H1 (cell line): Measurements from ENCODE around the gene MDFI. TPM values are rescaled to one million over a fixed set of nuclear protein-coding genes. Genes with fewer than 3 reads are reported as not detected.

Experiments
- CTCF ChIA-PET: fragments of 300-600 bp; sonication (Branson Sonifier 250); formaldehyde crosslinking; loops from one replicate; lab custom pipeline; 2021; ENCODE audit not compliant: partially characterized antibody; lab: Charles Lee
- POLR2A ChIA-PET: fragments of 300-600 bp; sonication (Branson Sonifier 250); formaldehyde crosslinking; loops from one replicate; lab custom pipeline; 2021; ENCODE audit warnings: inconsistent platforms; ENCODE audit not compliant: partially characterized antibody; lab: Charles Lee
- DNase-seq, 2 experiments: peaks; one replicate each; pipeline versions ENCODE4 v3.0.0 to v3.0.0-alpha.2; 2010 to 2022; ENCODE audit warnings: low spot score in 2 of 2, low read depth in 1 of 2, mixed read lengths in 1 of 2
- FAIRE-seq: peaks from 2 replicates; lab custom pipeline; 2011; peaks lifted over from hg19 to GRCh38; lab: Jason Lieb, UNC
- H2AFZ ChIP-seq: 2 replicates; pipeline ENCODE4 v1.8.1; 2012; ENCODE audit warnings: low read length, inconsistent platforms
- H2AK5ac ChIP-seq: 2 replicates; pipeline ENCODE4 v1.6.1; 2013; ENCODE audit warnings: low read depth, low read length
- H2BK120ac ChIP-seq: replicated peaks from 2 replicates; pipeline ENCODE3; 2013; ENCODE audit warnings: low read depth, low read length, inconsistent platforms
- H2BK12ac ChIP-seq: 2 replicates; pipeline ENCODE4 v1.6.1; 2013; ENCODE audit warnings: low read depth, low read length
- H2BK15ac ChIP-seq: 2 replicates; pipeline ENCODE4 v1.6.1; 2013; ENCODE audit warnings: low read length
- H2BK20ac ChIP-seq: 2 replicates; pipeline ENCODE4 v1.6.1; 2013; ENCODE audit warnings: low read length
- H2BK5ac ChIP-seq: 2 replicates; pipeline ENCODE4 v1.6.1; 2013; ENCODE audit warnings: low read depth, low read length
- H3K14ac ChIP-seq: 2 replicates; pipeline ENCODE4 v1.6.1; 2013; ENCODE audit warnings: inconsistent platforms; ENCODE audit not compliant: insufficient read length
- H3K18ac ChIP-seq: 2 replicates; pipeline ENCODE4 v1.6.1; 2013; ENCODE audit warnings: low read length; ENCODE audit errors: extremely low read depth
- H3K23ac ChIP-seq: 2 replicates; pipeline ENCODE4 v1.6.1; 2013; ENCODE audit warnings: inconsistent platforms; ENCODE audit not compliant: insufficient read length
- H3K23me2 ChIP-seq: 2 replicates; pipeline ENCODE4 v1.6.1; 2013; ENCODE audit warnings: low read depth, low read length
- H3K27ac ChIP-seq: 2 replicates; pipeline ENCODE4 v1.6.1; 2011; ENCODE audit warnings: low read depth, low read length, inconsistent platforms
- H3K27me3 ChIP-seq, 4 experiments: replicated peaks in 1 of 4; 1 replicate in 1 of 4; 2 replicates in 3 of 4; pipeline versions ENCODE4 v1.6.1 to v1.8.1; 2011 to 2013; ENCODE audit warnings: low read length in 3 of 4, mild to moderate bottlenecking in 3 of 4, inconsistent platforms in 2 of 4, mixed read lengths in 2 of 4, moderate library complexity in 1 of 4; ENCODE audit not compliant: control insufficient read depth in 3 of 4, insufficient read depth in 3 of 4; ENCODE audit errors: extremely low read depth in 1 of 4
- H3K36me3 ChIP-seq, 4 experiments: 2 replicates each; pipeline versions ENCODE4 v1.6.1 to v1.8.1; 2011 to 2013; ENCODE audit warnings: mild to moderate bottlenecking in 4 of 4, low read length in 3 of 4, moderate library complexity in 2 of 4, control low read depth in 1 of 4, inconsistent platforms in 1 of 4; ENCODE audit not compliant: insufficient read depth in 4 of 4, control insufficient read depth in 2 of 4
- H3K4ac ChIP-seq: replicated peaks from 2 replicates; pipeline ENCODE3; 2013; ENCODE audit warnings: low read length, low read depth, mixed read lengths, inconsistent platforms; ENCODE audit not compliant: insufficient read length
- H3K4me1 ChIP-seq, 4 experiments: replicated peaks in 1 of 4; 1 replicate in 1 of 4; 2 replicates in 3 of 4; pipeline versions ENCODE4 v1.6.1 to v1.8.1; 2011 to 2013; ENCODE audit warnings: low read length in 3 of 4, inconsistent platforms in 2 of 4, mixed read lengths in 1 of 4; ENCODE audit not compliant: insufficient read depth in 4 of 4, control insufficient read depth in 3 of 4
- H3K4me2 ChIP-seq, 2 experiments: 2 replicates each; pipeline versions ENCODE4 v1.6.1 to v1.8.1; 2011 to 2013; ENCODE audit warnings: low read depth in 2 of 2, low read length in 2 of 2, control low read depth in 1 of 2, inconsistent platforms in 1 of 2, mild to moderate bottlenecking in 1 of 2; ENCODE audit not compliant: insufficient read depth in 1 of 2
- H3K4me3 ChIP-seq, 4 experiments: fragments of 200-600, 300-600 bp in 1 of 4; sonication (generic), shearing (Covaris generic), sonication (Bioruptor Twin) in 1 of 4; 2 replicates each; pipeline versions ENCODE4 v1.5.1 to v1.8.1; 2011 to 2016; ENCODE audit warnings: low read length in 4 of 4, low read depth in 3 of 4, control low read depth in 2 of 4, inconsistent platforms in 2 of 4, mild to moderate bottlenecking in 2 of 4, mixed read lengths in 1 of 4, moderate library complexity in 1 of 4; ENCODE audit not compliant: insufficient read depth in 2 of 4; ENCODE audit errors: extremely low read depth in 1 of 4
- H3K56ac ChIP-seq: replicated peaks from 2 replicates; pipeline ENCODE3; 2013; ENCODE audit warnings: low read depth, mild to moderate bottlenecking, mixed read lengths, low read length, inconsistent platforms; ENCODE audit not compliant: insufficient read length
- H3K79me1 ChIP-seq: 2 replicates; pipeline ENCODE4 v1.6.1; 2013; ENCODE audit warnings: low read depth, low read length, control low read depth
- H3K79me2 ChIP-seq, 2 experiments: 2 replicates each; pipeline versions ENCODE4 v1.6.1 to v1.8.1; 2012 to 2013; ENCODE audit warnings: low read length in 2 of 2, mild to moderate bottlenecking in 2 of 2, inconsistent platforms in 1 of 2; ENCODE audit not compliant: insufficient read depth in 2 of 2, control insufficient read depth in 1 of 2
- H3K9ac ChIP-seq, 4 experiments: replicated peaks in 1 of 4; 1 replicate in 1 of 4; 2 replicates in 3 of 4; pipeline versions ENCODE4 v1.6.1 to v1.8.1; 2011 to 2013; ENCODE audit warnings: low read depth in 3 of 4, low read length in 3 of 4, control low read depth in 2 of 4, mild to moderate bottlenecking in 2 of 4, moderate library complexity in 2 of 4, inconsistent platforms in 1 of 4; ENCODE audit errors: extremely low read depth in 1 of 4
- H3K9me3 ChIP-seq, 2 experiments: 2 replicates each; pipeline versions ENCODE4 v1.6.1 to v1.8.1; 2012 to 2013; ENCODE audit warnings: mild to moderate bottlenecking in 2 of 2, moderate library complexity in 2 of 2, control low read depth in 1 of 2, inconsistent platforms in 1 of 2, low read depth in 1 of 2, low read length in 1 of 2, mixed read lengths in 1 of 2; ENCODE audit not compliant: insufficient read depth in 2 of 2
- H4K20me1 ChIP-seq, 2 experiments: replicated peaks in 1 of 2; 2 replicates each; pipeline versions ENCODE3 to v1.8.1; 2011 to 2013; ENCODE audit warnings: inconsistent platforms in 2 of 2, low read length in 2 of 2, mild to moderate bottlenecking in 1 of 2; ENCODE audit not compliant: insufficient read depth in 2 of 2, control insufficient read depth in 1 of 2
- H4K5ac ChIP-seq: 2 replicates; pipeline ENCODE4 v1.6.1; 2013; ENCODE audit warnings: low read length, low read depth, mixed read lengths, inconsistent platforms; ENCODE audit not compliant: insufficient read length
- H4K8ac ChIP-seq: 2 replicates; pipeline ENCODE4 v1.8.0; 2013; ENCODE audit warnings: mild to moderate bottlenecking, moderate library complexity, low read length, inconsistent platforms; ENCODE audit not compliant: insufficient read depth; ENCODE audit errors: extremely low read depth
- H4K91ac ChIP-seq: replicated peaks from 2 replicates; pipeline ENCODE3; 2013; ENCODE audit warnings: low read length, mixed read lengths, inconsistent platforms; ENCODE audit not compliant: insufficient read length
- BCL11A ChIP-seq, 2 experiments: IDR thresholded peaks; one replicate each; pipeline ENCODE4 v1.6.1; 2011; ENCODE audit warnings: low read depth in 2 of 2, low read length in 2 of 2, mild to moderate bottlenecking in 2 of 2
- CHD1 ChIP-seq: IDR thresholded peaks from 2 replicates; pipeline ENCODE4 v1.6.1; 2012; ENCODE audit warnings: low read depth, low read length, improper control_type of control experiment
- CHD2 ChIP-seq: IDR thresholded peaks from 2 replicates; pipeline ENCODE4 v1.6.1; 2012; ENCODE audit warnings: low read length, improper control_type of control experiment
- CREB1 ChIP-seq: IDR thresholded peaks from 2 replicates; pipeline ENCODE4 v1.6.1; 2012; ENCODE audit warnings: inconsistent platforms
- KDM5A ChIP-seq: fragments of 200-600 bp; IDR thresholded peaks from 2 replicates; pipeline ENCODE4 v1.7.1; 2012; ENCODE audit warnings: mild to moderate bottlenecking, low read length, inconsistent platforms, mixed read lengths
- PHF8 ChIP-seq: fragments of 200-600 bp; sonication (generic); conservative IDR thresholded peaks from 2 replicates; pipeline ENCODE4 v1.7.1; 2012; ENCODE audit warnings: low read depth, mild to moderate bottlenecking, inconsistent platforms, low read length, moderate library complexity
- RAD21 ChIP-seq, 2 experiments: IDR thresholded peaks in 1 of 2; conservative IDR thresholded peaks in 1 of 2; 2 replicates each; pipeline ENCODE4 v1.6.1; 2011; ENCODE audit warnings: low read depth in 2 of 2, low read length in 2 of 2, improper control_type of control experiment in 1 of 2, inconsistent platforms in 1 of 2, mild to moderate bottlenecking in 1 of 2, moderate library complexity in 1 of 2
- RBBP5 ChIP-seq: IDR thresholded peaks from 2 replicates; pipeline ENCODE4 v1.7.1; 2012; ENCODE audit warnings: low read depth, mild to moderate bottlenecking, inconsistent platforms, low read length, moderate library complexity, borderline replicate concordance
- RXRA ChIP-seq: IDR thresholded peaks from 2 replicates; pipeline ENCODE4 v1.6.1; 2011; ENCODE audit warnings: low read depth, mild to moderate bottlenecking, low read length, moderate library complexity; ENCODE audit not compliant: insufficient read depth
- SIN3A ChIP-seq, 2 experiments: IDR thresholded peaks in 1 of 2; conservative IDR thresholded peaks in 1 of 2; 2 replicates each; pipeline ENCODE4 v1.6.1; 2011 to 2012; ENCODE audit warnings: low read length in 2 of 2, improper control_type of control experiment in 1 of 2, low read depth in 1 of 2, mild to moderate bottlenecking in 1 of 2
- SRF ChIP-seq: IDR thresholded peaks from 2 replicates; pipeline ENCODE4 v1.6.1; 2011; ENCODE audit warnings: mild to moderate bottlenecking, low read depth, low read length, moderate library complexity
- ZNF274 ChIP-seq: IDR thresholded peaks from 2 replicates; pipeline ENCODE4 v1.7.0; 2012; ENCODE audit warnings: low read length, borderline replicate concordance; ENCODE audit errors: extremely low read depth
- WGBS, 2 experiments: shearing (Covaris generic) in 1 of 2; methylation state at CpG; one replicate each; pipeline versions ENCODE4 v1.1.6 to v1.1.7; 2013 to 2015; ENCODE audit warnings: low lambda C conversion rate in 2 of 2, mixed read lengths in 2 of 2, inconsistent platforms in 1 of 2, low coverage in 1 of 2, missing lambda C conversion rate in 1 of 2; ENCODE audit not compliant: insufficient replicate concordance in 2 of 2, insufficient coverage in 1 of 2, insufficient read length in 1 of 2; ENCODE audit errors: extremely low coverage in 1 of 2, missing lambda C conversion rate in 1 of 2; 5-methylcytosine and 5-hydroxymethylcytosine counted together
- polyA plus RNA-seq, 7 experiments: library from polyadenylated mRNA; depleted of rRNA in 3 of 7; stranded (reverse) in 5 of 7; unstranded in 2 of 7; fragments of >200 nt in 5 of 7; fragments of 200-250 nt in 2 of 7; gene quantifications; 1 replicate in 5 of 7; 2 replicates in 1 of 7; 4 replicates in 1 of 7; pipeline versions ENCODE4 v1.2.1 to v1.2.3, GENCODE V29; 2011 to 2013; ENCODE audit warnings: missing spikeins in 2 of 7, mixed read lengths in 2 of 7
- total RNA-seq: library from RNA; stranded (reverse); fragmentation: NEBNext Ultra II Directional; extraction: Animal tissue kit (Norgen Biotek cat#: 25700); gene quantifications from 2 replicates; pipeline ENCODE4 v1.2.1, GENCODE V29; 2021

The MDFI gene
- total and polyA plus RNA-seq, 2 of the 8 experiments (the other 6 are each of a cell fraction or from before 2014, with no cell fraction given): 41.0 to 65.6 TPM

DNA sequence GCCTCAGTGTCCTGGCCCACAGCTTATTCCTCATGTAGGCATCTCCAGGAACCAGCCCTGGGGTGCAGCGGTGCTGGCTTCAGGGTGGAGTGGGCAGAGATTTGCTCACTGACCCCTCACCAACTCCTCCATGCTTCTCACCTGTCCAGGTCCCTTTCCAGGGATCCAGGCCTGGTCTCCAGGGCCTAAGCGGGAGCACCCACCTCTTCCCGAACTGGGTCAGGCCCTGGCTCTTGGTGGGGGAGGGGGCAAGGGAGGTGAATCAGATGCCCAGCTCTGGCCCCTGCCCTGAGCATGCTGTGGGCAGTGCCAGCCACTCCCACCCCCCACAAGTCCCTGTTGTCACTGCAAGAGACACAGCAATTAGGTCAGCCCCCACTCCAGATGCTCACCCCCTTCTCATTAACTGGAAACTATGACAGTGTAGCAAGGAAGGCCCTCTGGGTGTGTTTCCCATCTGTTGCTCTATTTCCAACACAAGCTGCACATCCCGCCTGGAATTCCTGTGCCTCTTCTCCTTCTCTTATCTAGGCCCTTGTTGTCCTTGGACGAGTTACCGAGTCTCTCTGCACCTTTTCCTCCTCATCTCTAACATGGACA, 37.0 kb downstream of the MDFI start:
- DNase-seq (no peak), FAIRE-seq (no peak)
- WGBS, 2 experiments: 83% methylated on average over 6 of the region's 6 CpGs; no CpG with 5 or more reads in 1 of the 2 experiments
- no peak overlapping the region for H3K18ac ChIP-seq
- no peaks in the 10 kb centered on the region for H3K79me1 ChIP-seq
- 0 out of 2 replicates have a peak, but pooled peaks cover 2% of the 10 kb centered on the region for H3K23me2 ChIP-seq
- no peak overlapping the region for H3K27ac ChIP-seq
- H3K9me3 ChIP-seq: no peaks in the 10 kb centered on the region
- H2BK20ac ChIP-seq: no peak overlapping the region
- H4K5ac ChIP-seq: no peak overlapping the region
- H3K23ac ChIP-seq: no peak overlapping the region
- no peaks in the 10 kb centered on the region for H3K36me3 ChIP-seq
- H3K79me2 ChIP-seq: no peaks in the 10 kb centered on the region
- H3K4me2 ChIP-seq: no peak overlapping the region
- POLR2A ChIA-PET: no interaction called here
- H4K91ac ChIP-seq: no peak overlapping the region
- 0 out of 2 replicates have a peak overlapping the region, but pooled peaks have one; percentile 12 for H2BK15ac ChIP-seq
- no peaks in the 10 kb centered on the region for H4K20me1 ChIP-seq
- H2AK5ac ChIP-seq: peak overlapping the region; percentile 24; the same call in 1 of the 2 replicates
- H2BK12ac ChIP-seq: no peak overlapping the region
- H3K9ac ChIP-seq: no peak overlapping the region
- no peak overlapping the region for H3K14ac ChIP-seq
- no peak overlapping the region for H2AFZ ChIP-seq
- no peak overlapping the region for H3K4ac ChIP-seq
- no peak overlapping the region for H3K56ac ChIP-seq
- no peak overlapping the region for H3K4me3 ChIP-seq
- H2BK120ac ChIP-seq: no peak overlapping the region
- H3K4me1 ChIP-seq: peaks cover 0 to 14% (median 10%) of the 10 kb centered on the region in 4 experiments; a peak in 6 of 7 replicates
- H2BK5ac ChIP-seq: no peak overlapping the region
- CTCF ChIA-PET: interaction anchor here (0.7 to 3.9 kb wide), 9 partner anchors 8 to 307 kb away, joined by 3 to 16 read pairs (median 3); no protein-coding TSS in a partner anchor
- peaks cover 0 to 5% (median 3%) of the 10 kb centered on the region in 4 experiments; a peak in 4 of 7 replicates for H3K27me3 ChIP-seq
- H4K8ac ChIP-seq: no peak overlapping the region
- TF ChIP-seq RBBP5 (no peak), CHD1 (no peak), ZNF274 (no peak), KDM5A (no peak), SRF (no peak), BCL11A (IDR thresholded peaks at IDR 0.05; ENCODE audit: low read depth in 2 of 2, low read length in 2 of 2) (no peak), RAD21 (IDR thresholded peaks at IDR 0.05 in 1 of 2, conservative IDR thresholded peaks at IDR 0.05 in 1 of 2; ENCODE audit: low read depth in 2 of 2, low read length in 2 of 2) (no peak), SIN3A (conservative IDR thresholded peaks at IDR 0.05 in 1 of 2, IDR thresholded peaks at IDR 0.05 in 1 of 2; ENCODE audit: low read depth in 1 of 2, low read length in 2 of 2) (no peak), CHD2 (no peak), PHF8 (no peak), RXRA (no peak), CREB1 (no peak)
